GM23338 (cell line): ENCODE measurements around the gene SH3PXD2B. TPM values are rescaled to one million over a fixed set of nuclear protein-coding genes. Genes with fewer than 3 reads are reported as not detected.

Experiments
- ATAC-seq: fragments of 200-7000 bp; cut with Tn5 transposase; 3 replicates; pipeline ENCODE4 v1.9.1; 2020
- DNase-seq: peaks from one replicate; pipeline ENCODE4 v3.0.0-alpha.2; 2015; ENCODE audit warnings: low spot score
- H2AFZ ChIP-seq: fragments of 200-600 bp; sonication (generic); 2 replicates; pipeline ENCODE4 v1.8.0; 2016; ENCODE audit warnings: antibody characterized with exemption, mild to moderate bottlenecking, moderate library complexity
- H3F3A ChIP-seq: fragments of 200-600 bp; sonication (generic); replicated peaks from 2 replicates; pipeline ENCODE4 v1.8.0; 2017; ENCODE audit warnings: antibody characterized with exemption, mixed run types, low read depth
- H3K27ac ChIP-seq: fragments of 200-600 bp; sonication (generic); 2 replicates; pipeline ENCODE4 v1.6.1; 2016; ENCODE audit warnings: low read depth
- H3K27me3 ChIP-seq: fragments of 200-600 bp; sonication (generic); 2 replicates; pipeline ENCODE4 v1.8.0; 2016; ENCODE audit warnings: mild to moderate bottlenecking, mixed run types, moderate library complexity; ENCODE audit not compliant: insufficient read depth
- H3K36me3 ChIP-seq: fragments of 200-600 bp; sonication (generic); 2 replicates; pipeline ENCODE4 v1.8.0; 2016; ENCODE audit warnings: mild to moderate bottlenecking; ENCODE audit not compliant: insufficient read depth
- H3K4me1 ChIP-seq: fragments of 200-600 bp; sonication (generic); 2 replicates; pipeline ENCODE4 v1.8.0; 2016; ENCODE audit warnings: mild to moderate bottlenecking, moderate library complexity; ENCODE audit not compliant: insufficient read depth
- H3K4me2 ChIP-seq: fragments of 200-600 bp; sonication (generic); 2 replicates; pipeline ENCODE4 v1.7.1; 2017; ENCODE audit warnings: mixed run types
- H3K4me3 ChIP-seq: fragments of 200-600 bp; sonication (generic); 2 replicates; pipeline ENCODE4 v1.6.1; 2016; ENCODE audit warnings: mixed run types
- H3K79me2 ChIP-seq: fragments of 200-600 bp; sonication (generic); replicated peaks from 2 replicates; pipeline ENCODE4 v1.8.0; 2017; ENCODE audit warnings: mild to moderate bottlenecking; ENCODE audit not compliant: insufficient read depth
- H3K9me2 ChIP-seq: fragments of 200-600 bp; sonication (generic); 2 replicates; pipeline ENCODE4 v1.8.0; 2017; ENCODE audit not compliant: insufficient read depth
- H4K20me1 ChIP-seq: fragments of 200-600 bp; sonication (generic); replicated peaks from 2 replicates; pipeline ENCODE4 v1.8.0; 2017; ENCODE audit warnings: mild to moderate bottlenecking; ENCODE audit not compliant: insufficient read depth
- H3K27ac Mint-ChIP-seq: 2 replicates; pipeline ENCODE4 v1.8.0; 2020; ENCODE audit warnings: inconsistent platforms, mild to moderate bottlenecking, moderate library complexity, mixed read lengths
- H3K27me3 Mint-ChIP-seq: 3 replicates; pipeline ENCODE4 v1.8.0; 2022; ENCODE audit warnings: low read depth, mild to moderate bottlenecking, moderate library complexity, mixed read lengths, inconsistent platforms; ENCODE audit not compliant: insufficient read depth, poor library complexity
- H3K36me3 Mint-ChIP-seq: 3 replicates; pipeline ENCODE4 v1.8.0; 2021; ENCODE audit warnings: low read depth, mild to moderate bottlenecking, inconsistent platforms, moderate library complexity, mixed read lengths
- H3K4me1 Mint-ChIP-seq: 3 replicates; pipeline ENCODE4 v1.8.0; 2020; ENCODE audit warnings: mild to moderate bottlenecking, inconsistent platforms, mixed read lengths
- H3K4me3 Mint-ChIP-seq: 3 replicates; pipeline ENCODE4 v1.8.0; 2021; ENCODE audit warnings: moderate library complexity, mild to moderate bottlenecking, inconsistent platforms, mixed read lengths
- H3K9me3 Mint-ChIP-seq: 3 replicates; pipeline ENCODE4 v1.8.0; 2020; ENCODE audit warnings: moderate library complexity, mild to moderate bottlenecking, inconsistent platforms, mixed read lengths
- CREB1 ChIP-seq: fragments of 250-450 bp; sonication (Bioruptor Pico); IDR thresholded peaks from 2 replicates; pipeline ENCODE4 v1.5.0; 2020; ENCODE audit warnings: low read depth, mild to moderate bottlenecking, moderate library complexity
- EZH2 ChIP-seq: fragments of 200-600 bp; sonication (generic); IDR thresholded peaks from one replicate; pipeline ENCODE4 v1.8.0; 2017; ENCODE audit warnings: antibody characterized with exemption, mild to moderate bottlenecking, low read depth; ENCODE audit not compliant: unreplicated experiment
- EZH2phosphoT487 ChIP-seq: fragments of 200-600 bp; sonication (generic); IDR thresholded peaks from one replicate; pipeline ENCODE4 v1.8.1; 2018; ENCODE audit warnings: antibody characterized with exemption; ENCODE audit not compliant: unreplicated experiment
- JUNB ChIP-seq: IDR thresholded peaks from one replicate; pipeline ENCODE4 v1.6.1; 2016; ENCODE audit warnings: antibody characterized with exemption; ENCODE audit not compliant: unreplicated experiment
- NANOG ChIP-seq: IDR thresholded peaks from 2 replicates; pipeline ENCODE4 v1.6.1; 2016; ENCODE audit warnings: antibody characterized with exemption, borderline replicate concordance
- POLR2AphosphoS5 ChIP-seq: IDR thresholded peaks from 2 replicates; pipeline ENCODE4 v1.6.1; 2016; ENCODE audit warnings: antibody characterized with exemption, low read depth
- STAT1 ChIP-seq: IDR thresholded peaks from one replicate; pipeline ENCODE4 v1.6.1; 2016; ENCODE audit warnings: antibody characterized with exemption; ENCODE audit not compliant: unreplicated experiment
- ZNF114 ChIP-seq: fragments of 250-450 bp; sonication (Bioruptor Pico); IDR thresholded peaks from 2 replicates; pipeline ENCODE4 v1.5.0; 2020; ENCODE audit warnings: mild to moderate bottlenecking, moderate library complexity
- polyA plus RNA-seq: library from polyadenylated mRNA; unstranded; fragments of >200 nt; fragmentation: Nextera tagmentation; extraction: Ambion mirVana; gene quantifications from 2 replicates; pipeline ENCODE4 v1.2.1, GENCODE V29; 2016
- total RNA-seq: library from RNA; depleted of rRNA; stranded (reverse); fragments of >200 nt; shearing (Covaris generic); gene quantifications from 2 replicates; pipeline ENCODE4 v1.2.3, GENCODE V29; 2014
- TF ChIP-seq, protein P1 (sequence below): IDR thresholded peaks from 2 replicates; pipeline ENCODE4 v1.6.1; 2016; ENCODE audit warnings: antibody characterized with exemption
- TF ChIP-seq, protein P2 (sequence below), 2 experiments: fragments of 200-600 bp in 1 of 2; sonication (generic) in 1 of 2; conservative IDR thresholded peaks; 2 replicates each; pipeline versions ENCODE4 v1.5.1 to v1.6.1; 2016 to 2017; ENCODE audit warnings: antibody characterized with exemption in 2 of 2, low read depth in 2 of 2, mild to moderate bottlenecking in 2 of 2, moderate library complexity in 1 of 2

The SH3PXD2B gene
- total and polyA plus RNA-seq, 2 experiments from 2014 or later: 40.2 to 52.5 TPM

GRCh38 chr5:172345881-172346280, 108.4 kb downstream of the SH3PXD2B start:
- ATAC-seq: no peak
- TF ChIP-seq JUNB (no peak), CREB1 (CRISPR knock-in tag) (no peak), POLR2AphosphoS5 (no peak), EZH2 (no peak), EZH2phosphoT487 (no peak)
- TF ChIP-seq, protein P1, sequence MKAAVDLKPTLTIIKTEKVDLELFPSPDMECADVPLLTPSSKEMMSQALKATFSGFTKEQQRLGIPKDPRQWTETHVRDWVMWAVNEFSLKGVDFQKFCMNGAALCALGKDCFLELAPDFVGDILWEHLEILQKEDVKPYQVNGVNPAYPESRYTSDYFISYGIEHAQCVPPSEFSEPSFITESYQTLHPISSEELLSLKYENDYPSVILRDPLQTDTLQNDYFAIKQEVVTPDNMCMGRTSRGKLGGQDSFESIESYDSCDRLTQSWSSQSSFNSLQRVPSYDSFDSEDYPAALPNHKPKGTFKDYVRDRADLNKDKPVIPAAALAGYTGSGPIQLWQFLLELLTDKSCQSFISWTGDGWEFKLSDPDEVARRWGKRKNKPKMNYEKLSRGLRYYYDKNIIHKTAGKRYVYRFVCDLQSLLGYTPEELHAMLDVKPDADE: no peak
- TF ChIP-seq, protein P2, sequence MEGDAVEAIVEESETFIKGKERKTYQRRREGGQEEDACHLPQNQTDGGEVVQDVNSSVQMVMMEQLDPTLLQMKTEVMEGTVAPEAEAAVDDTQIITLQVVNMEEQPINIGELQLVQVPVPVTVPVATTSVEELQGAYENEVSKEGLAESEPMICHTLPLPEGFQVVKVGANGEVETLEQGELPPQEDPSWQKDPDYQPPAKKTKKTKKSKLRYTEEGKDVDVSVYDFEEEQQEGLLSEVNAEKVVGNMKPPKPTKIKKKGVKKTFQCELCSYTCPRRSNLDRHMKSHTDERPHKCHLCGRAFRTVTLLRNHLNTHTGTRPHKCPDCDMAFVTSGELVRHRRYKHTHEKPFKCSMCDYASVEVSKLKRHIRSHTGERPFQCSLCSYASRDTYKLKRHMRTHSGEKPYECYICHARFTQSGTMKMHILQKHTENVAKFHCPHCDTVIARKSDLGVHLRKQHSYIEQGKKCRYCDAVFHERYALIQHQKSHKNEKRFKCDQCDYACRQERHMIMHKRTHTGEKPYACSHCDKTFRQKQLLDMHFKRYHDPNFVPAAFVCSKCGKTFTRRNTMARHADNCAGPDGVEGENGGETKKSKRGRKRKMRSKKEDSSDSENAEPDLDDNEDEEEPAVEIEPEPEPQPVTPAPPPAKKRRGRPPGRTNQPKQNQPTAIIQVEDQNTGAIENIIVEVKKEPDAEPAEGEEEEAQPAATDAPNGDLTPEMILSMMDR (conservative IDR thresholded peaks at IDR 0.05; ENCODE audit: low read depth in 2 of 2): no peak
- DNase-seq: no peak
- Histone ChIP-seq H3K4me2 (no peak overlapping the region), H3F3A (no peaks in the 10 kb centered on the region), H3K27ac (no peak overlapping the region), H2AFZ (no peak overlapping the region), H3K79me2 (no peaks in the 10 kb centered on the region), H3K27me3 (no peaks in the 10 kb centered on the region), H3K36me3 (peaks cover 18% of the 10 kb centered on the region), H3K9me2 (no peaks in the 10 kb centered on the region), H4K20me1 (no peaks in the 10 kb centered on the region), H3K4me3 (no peak overlapping the region), H3K4me1 (no peaks in the 10 kb centered on the region)
- H3K27me3 Mint-ChIP-seq: peaks cover 6% of the 10 kb centered on the region
- no peak overlapping the region for H3K27ac Mint-ChIP-seq
- no peak overlapping the region for H3K4me3 Mint-ChIP-seq
- H3K9me3 Mint-ChIP-seq: no peaks in the 10 kb centered on the region
- no peaks in the 10 kb centered on the region for H3K4me1 Mint-ChIP-seq
- peaks cover 52% of the 10 kb centered on the region for H3K36me3 Mint-ChIP-seq

DNA sequence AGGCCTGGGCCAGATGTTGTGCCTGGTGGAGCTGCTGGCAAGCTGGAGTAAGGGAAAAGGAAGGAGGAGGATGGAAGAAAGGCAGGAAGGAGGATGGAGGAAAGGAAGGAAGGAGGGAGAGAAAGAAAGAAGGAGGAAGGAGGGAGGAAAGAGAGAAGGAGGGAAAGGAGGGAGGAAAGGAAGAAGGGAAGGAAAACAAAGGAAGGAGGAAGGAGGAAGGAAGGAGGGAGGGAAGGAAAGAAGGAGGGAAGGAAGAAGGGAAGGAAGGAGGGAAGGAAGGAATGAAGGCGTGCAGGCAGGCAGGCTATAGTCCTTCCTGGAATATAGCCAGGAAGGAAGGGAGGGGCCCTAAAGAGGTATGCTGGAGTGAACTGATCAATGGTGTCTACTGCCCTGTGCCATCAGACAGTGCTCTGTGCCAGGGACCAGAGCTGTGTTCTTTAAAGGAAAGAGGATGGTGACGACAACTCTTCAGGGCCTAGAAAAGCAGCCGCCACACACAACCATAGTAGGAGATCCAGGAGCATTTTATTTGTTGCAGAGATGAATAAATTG, 109.4 kb downstream of the SH3PXD2B start:
- Mint-ChIP-seq H3K27ac (no peak overlapping the region), H3K4me1 (no peaks in the 10 kb centered on the region), H3K27me3 (peaks cover 8% of the 10 kb centered on the region), H3K9me3 (no peaks in the 10 kb centered on the region), H3K4me3 (no peak overlapping the region), H3K36me3 (peaks cover 55% of the 10 kb centered on the region)
- no peak overlapping the region for H3K27ac ChIP-seq
- no peak overlapping the region for H3K4me2 ChIP-seq
- H3F3A ChIP-seq: no peaks in the 10 kb centered on the region
- no peak overlapping the region for H3K4me3 ChIP-seq
- no peaks in the 10 kb centered on the region for H3K4me1 ChIP-seq
- ATAC-seq (no peak), DNase-seq (no peak)
- H2AFZ ChIP-seq: no peak overlapping the region
- H3K79me2 ChIP-seq: no peaks in the 10 kb centered on the region
- H3K36me3 ChIP-seq: peaks cover 18% of the 10 kb centered on the region
- TF ChIP-seq CREB1 (CRISPR knock-in tag): no peak
- H3K27me3 ChIP-seq: no peaks in the 10 kb centered on the region
- H4K20me1 ChIP-seq: no peaks in the 10 kb centered on the region
- no peaks in the 10 kb centered on the region for H3K9me2 ChIP-seq

DNA sequence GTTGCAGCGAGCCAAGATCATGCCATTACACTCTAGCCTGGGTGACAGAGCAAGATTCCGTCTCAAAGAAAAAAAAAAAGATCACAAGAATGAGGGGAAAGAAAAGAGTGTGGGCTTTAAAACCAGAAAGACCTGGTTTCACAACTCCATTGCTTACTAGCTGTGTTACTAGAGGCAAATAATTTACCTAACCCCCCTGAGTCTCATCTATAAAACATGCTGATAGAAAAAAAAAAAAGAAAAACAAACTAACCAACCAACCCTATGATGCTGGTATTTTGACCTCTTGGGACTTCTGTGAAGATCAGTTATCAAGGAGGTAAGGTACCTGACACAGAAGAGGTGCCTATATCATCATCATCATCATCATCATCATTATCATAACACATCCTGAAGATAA, 110.6 kb downstream of the SH3PXD2B start:
- Mint-ChIP-seq H3K9me3 (no peaks in the 10 kb centered on the region), H3K36me3 (peaks cover 54% of the 10 kb centered on the region), H3K27ac (no peak overlapping the region), H3K4me3 (no peak overlapping the region), H3K27me3 (peaks cover 6% of the 10 kb centered on the region), H3K4me1 (no peaks in the 10 kb centered on the region)
- Histone ChIP-seq H3F3A (no peaks in the 10 kb centered on the region), H3K27ac (no peak overlapping the region), H2AFZ (no peak overlapping the region), H3K4me1 (no peaks in the 10 kb centered on the region), H3K27me3 (no peaks in the 10 kb centered on the region), H3K4me2 (no peak overlapping the region), H3K79me2 (no peaks in the 10 kb centered on the region), H3K9me2 (no peaks in the 10 kb centered on the region), H3K36me3 (peaks cover 18% of the 10 kb centered on the region), H4K20me1 (no peaks in the 10 kb centered on the region), H3K4me3 (no peak overlapping the region)
- ATAC-seq (no peak), DNase-seq (no peak)
- no peak for TF ChIP-seq NANOG
- TF ChIP-seq ZNF114 (CRISPR knock-in tag): no peak
- no peak for TF ChIP-seq STAT1
